SJCRH30 (cell line): ENCODE measurements around the gene TMCO6. TPM values are rescaled to one million over a fixed set of nuclear protein-coding genes. Genes with fewer than 3 reads are reported as not detected.
"Not testable (repeated sequence)": the region's sequence is repeated elsewhere in the genome, so short reads cannot be mapped to it uniquely, and the experiment has no call there.

Experiments used
- DNase-seq, 2 experiments: peaks; one replicate each; pipeline ENCODE4 v3.0.0-alpha.2; 2015 to 2020
- H3K27ac ChIP-seq: fragments of 250-450 bp; sonication (Bioruptor Pico); 2 replicates; pipeline ENCODE4 v1.5.1; 2020; ENCODE audit warnings: mild to moderate bottlenecking, moderate library complexity
- H3K27me3 ChIP-seq: fragments of 250-450 bp; sonication (Bioruptor Pico); 2 replicates; pipeline ENCODE4 v1.5.1; 2020; ENCODE audit warnings: mild to moderate bottlenecking, moderate library complexity
- H3K36me3 ChIP-seq: fragments of 250-450 bp; sonication (Bioruptor Pico); 2 replicates; pipeline ENCODE4 v1.5.1; 2020; ENCODE audit warnings: mild to moderate bottlenecking, moderate library complexity
- H3K4me1 ChIP-seq: fragments of 250-450 bp; sonication (Bioruptor Pico); 2 replicates; pipeline ENCODE4 v1.5.1; 2020; ENCODE audit warnings: mild to moderate bottlenecking, moderate library complexity
- H3K4me3 ChIP-seq: fragments of 250-450 bp; sonication (Bioruptor Pico); 2 replicates; pipeline ENCODE4 v1.5.1; 2020; ENCODE audit warnings: mild to moderate bottlenecking, moderate library complexity
- H3K9me3 ChIP-seq: fragments of 250-450 bp; sonication (Bioruptor Pico); replicated peaks from 2 replicates; pipeline ENCODE4 v1.5.1; 2020; ENCODE audit warnings: mild to moderate bottlenecking, moderate library complexity
- total RNA-seq: library from RNA; depleted of rRNA; stranded (reverse); fragments of >200 nt; shearing (Covaris generic); gene quantifications from 2 replicates; pipeline ENCODE4 v1.2.3, GENCODE V29; 2014; rRNA removed

The TMCO6 gene
- 11.1 and 11.3 TPM in 2 replicates for total RNA-seq

GRCh38 chr5:140639148-140639981, at the start of gene TMCO6:
Gene TMCO6 (plus strand): TSS chr5:140639451. CDS start chr5:140639528, 77 bp downstream.
- no peaks in the 10 kb centered on the region for H3K27me3 ChIP-seq
- H3K27ac ChIP-seq, result peak within 1 kb of the TSS; percentile 78
- H3K9me3 ChIP-seq, result no peaks in the 10 kb centered on the region
- H3K4me1 ChIP-seq, result peaks cover 4% of the 10 kb centered on the region; the same call in 1 of the 2 replicates
- H3K36me3 ChIP-seq, result peaks cover 4% of the 10 kb centered on the region; the same call in 1 of the 2 replicates
- DNase-seq, result peak; percentile 96 to 97
- peak within 1 kb of the TSS; percentile 86 for H3K4me3 ChIP-seq

- H3K27ac ChIP-seq, result no peak overlapping the region
- no peaks in the 10 kb centered on the region for H3K36me3 ChIP-seq
- no peaks in the 10 kb centered on the region for H3K4me1 ChIP-seq
- H3K27me3 ChIP-seq, result no peaks in the 10 kb centered on the region
- no peak overlapping the region for H3K4me3 ChIP-seq
- H3K9me3 ChIP-seq, result no peaks in the 10 kb centered on the region; the same call in 1 of the 2 replicates
- no peak for DNase-seq
These were observed 48.4 kb upstream of the TMCO6 start for GRCh38 chr5:140590861-140591260.

DNA sequence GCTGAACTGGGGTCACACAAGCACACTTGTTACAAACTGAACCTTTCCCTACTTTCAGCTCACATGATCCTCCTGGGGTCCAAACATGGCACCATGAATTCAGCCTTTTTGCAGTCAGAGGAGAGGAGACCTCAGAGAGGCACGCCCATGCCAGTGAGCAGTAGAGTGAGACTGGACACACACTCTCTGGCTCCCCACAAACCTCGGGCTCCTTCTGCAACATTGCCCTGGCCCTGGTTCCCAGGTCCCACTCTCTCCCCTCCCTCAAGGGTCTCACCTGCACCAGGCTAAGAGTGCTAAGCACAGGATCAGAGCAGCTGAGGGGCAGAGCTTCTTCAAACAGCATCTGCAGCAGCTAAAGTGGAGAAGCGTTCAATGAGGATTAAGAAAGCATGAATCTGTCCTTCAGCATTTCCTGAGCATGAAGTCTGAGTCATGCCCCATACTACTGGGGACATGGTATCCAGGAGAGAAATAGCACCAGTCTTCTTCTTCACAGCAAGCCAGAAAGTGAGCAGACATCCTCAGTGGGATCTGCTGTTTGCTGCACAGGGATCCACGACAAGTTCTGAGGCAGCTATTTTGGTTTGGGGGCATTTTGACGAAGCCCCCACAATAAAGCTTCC, 47.4 kb upstream of the TMCO6 start:
- H3K27ac ChIP-seq, result no peak overlapping the region
- DNase-seq, result no peak

GRCh38 chr5:140593070-140593469, 46.2 kb upstream of the TMCO6 start:
- H3K27me3 ChIP-seq, DNase-seq, H3K4me1 ChIP-seq, H3K4me3 ChIP-seq, H3K9me3 ChIP-seq, H3K36me3 ChIP-seq, H3K27ac ChIP-seq: not testable (repeated sequence)

More for the DNA sequence above, 47.4 kb upstream of the TMCO6 start:
- Histone ChIP-seq H3K9me3 (no peaks in the 10 kb centered on the region; the same call in 1 of the 2 replicates), H3K4me1 (no peaks in the 10 kb centered on the region), H3K4me3 (no peak overlapping the region), H3K27me3 (no peaks in the 10 kb centered on the region), H3K36me3 (no peaks in the 10 kb centered on the region)

GRCh38 chr5:140594169-140594568, 45.1 kb upstream of the TMCO6 start:
- Histone ChIP-seq H3K4me1 (no peaks in the 10 kb centered on the region), H3K36me3 (no peaks in the 10 kb centered on the region), H3K27ac (no peak overlapping the region), H3K9me3 (no peaks in the 10 kb centered on the region), H3K4me3 (no peak overlapping the region), H3K27me3 (no peaks in the 10 kb centered on the region)
- DNase-seq, result no peak

DNA sequence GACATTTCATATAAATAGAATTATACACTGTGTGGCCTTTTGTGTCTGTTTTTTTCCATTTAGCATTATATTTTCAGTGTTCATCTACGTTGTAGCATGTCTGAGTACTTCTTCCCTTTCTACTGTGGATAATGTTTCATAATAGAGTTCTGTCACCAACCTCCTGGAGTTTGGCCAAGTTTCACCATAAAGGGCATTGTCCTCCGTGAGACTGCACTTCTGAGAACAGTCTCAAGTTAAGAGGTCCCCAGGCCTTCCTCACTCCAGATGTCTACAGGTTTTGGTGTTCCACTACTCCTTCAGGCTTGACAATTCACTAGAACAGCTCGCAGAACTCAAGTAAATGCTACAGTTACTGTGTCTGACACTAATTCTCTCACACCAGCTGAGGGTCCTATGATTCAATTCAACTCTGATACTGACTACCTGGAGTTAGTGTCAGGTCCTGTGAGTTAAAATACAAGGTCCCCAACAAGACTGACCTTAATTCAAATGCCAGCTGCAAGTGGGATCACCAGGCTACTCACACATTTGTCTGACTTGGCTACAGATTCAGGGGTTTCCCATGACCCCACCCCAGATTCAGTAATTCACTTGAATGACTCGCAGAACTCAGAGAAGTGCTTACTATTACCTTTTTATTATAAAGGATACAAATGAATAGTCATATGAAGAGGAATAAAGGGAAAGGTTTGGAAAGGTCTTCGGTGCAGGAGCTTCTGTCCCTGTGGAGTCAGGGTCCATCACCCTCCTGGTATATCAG, 43.5 kb upstream of the TMCO6 start:
- no peak overlapping the region for H3K4me3 ChIP-seq
- peak in 1 of 2 experiments; percentile 44 for DNase-seq
- H3K36me3 ChIP-seq, result no peaks in the 10 kb centered on the region
- no peaks in the 10 kb centered on the region for H3K4me1 ChIP-seq
- H3K27ac ChIP-seq, result no peak overlapping the region
- no peaks in the 10 kb centered on the region for H3K27me3 ChIP-seq
- no peaks in the 10 kb centered on the region for H3K9me3 ChIP-seq

DNA sequence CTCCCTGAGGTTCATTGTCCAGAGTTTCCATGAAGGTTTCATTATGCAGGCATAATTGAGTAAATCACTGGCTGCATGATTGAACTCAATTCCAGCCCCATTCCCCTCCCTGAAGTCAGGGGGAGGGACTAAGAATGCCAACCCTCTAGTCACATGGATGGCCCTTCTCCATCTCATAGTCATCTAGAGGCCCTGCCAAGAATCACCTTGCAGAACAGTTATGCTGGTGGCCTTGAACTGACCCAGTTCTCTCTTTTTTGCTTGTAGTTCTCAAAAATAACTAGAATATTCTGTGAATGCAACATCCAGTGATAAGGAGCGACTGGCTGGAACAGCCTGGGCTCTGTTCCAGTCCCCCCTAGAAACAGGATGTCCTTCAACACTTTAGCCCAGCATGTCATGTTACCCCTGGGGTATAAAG, 42.9 kb upstream of the TMCO6 start:
- Histone ChIP-seq H3K4me1 (no peaks in the 10 kb centered on the region), H3K9me3 (no peaks in the 10 kb centered on the region), H3K4me3 (no peak overlapping the region), H3K27me3 (no peaks in the 10 kb centered on the region), H3K27ac (no peak overlapping the region), H3K36me3 (no peaks in the 10 kb centered on the region)
- DNase-seq, result no peak

DNA sequence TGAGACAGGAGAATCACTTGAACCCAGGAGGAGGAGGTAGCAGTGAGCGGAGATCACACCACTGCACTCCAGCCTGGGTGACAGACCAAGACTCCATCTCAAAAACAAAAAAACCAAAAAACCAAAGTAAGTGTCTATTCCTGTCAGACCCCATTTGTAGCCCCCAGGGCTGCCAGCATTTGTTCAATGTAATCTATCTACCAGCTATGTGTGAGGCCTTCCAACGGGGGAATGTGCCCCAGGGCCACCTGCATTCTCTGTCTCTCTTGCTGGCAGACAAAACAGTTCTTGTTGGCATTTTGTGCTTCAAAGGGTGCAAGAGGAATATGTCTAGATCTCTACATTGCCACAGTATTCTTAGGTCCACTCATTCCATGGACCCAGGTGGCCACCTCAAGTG, 40.4 kb upstream of the TMCO6 start:
- no peak for DNase-seq
- H3K27ac ChIP-seq, result no peak overlapping the region
- no peak overlapping the region for H3K4me3 ChIP-seq
- no peaks in the 10 kb centered on the region for H3K9me3 ChIP-seq
- H3K4me1 ChIP-seq, result no peaks in the 10 kb centered on the region
- no peaks in the 10 kb centered on the region for H3K36me3 ChIP-seq
- H3K27me3 ChIP-seq, result no peaks in the 10 kb centered on the region

- no peaks in the 10 kb centered on the region for H3K9me3 ChIP-seq
- H3K4me3 ChIP-seq, result no peak overlapping the region
- H3K4me1 ChIP-seq, result no peaks in the 10 kb centered on the region
- no peak for DNase-seq
- H3K27ac ChIP-seq, result no peak overlapping the region
- no peaks in the 10 kb centered on the region for H3K36me3 ChIP-seq
- H3K27me3 ChIP-seq, result no peaks in the 10 kb centered on the region
These were observed 39.2 kb upstream of the TMCO6 start for GRCh38 chr5:140600096-140600495.

DNA sequence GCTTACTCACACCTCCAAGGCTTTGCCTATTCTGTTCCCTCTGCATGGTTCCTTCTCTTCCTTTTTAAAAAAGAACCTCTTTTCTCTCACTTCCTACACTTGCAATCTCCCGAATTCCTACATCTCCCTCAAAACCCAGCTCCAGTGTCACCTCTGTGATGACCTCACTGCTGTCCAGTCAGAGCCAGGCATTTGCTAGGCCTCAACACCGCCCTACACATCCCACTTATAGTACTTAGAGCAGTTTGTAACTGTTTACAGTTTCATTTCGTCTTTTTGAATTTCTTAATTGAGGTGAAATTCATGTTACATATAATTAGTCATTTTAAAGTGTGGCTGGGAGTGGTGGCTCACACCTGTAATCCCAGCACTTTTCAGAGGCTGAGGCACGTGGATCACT, 37.1 kb upstream of the TMCO6 start:
- H3K27me3 ChIP-seq, result no peaks in the 10 kb centered on the region
- no peak overlapping the region for H3K27ac ChIP-seq
- H3K36me3 ChIP-seq, result no peaks in the 10 kb centered on the region
- no peaks in the 10 kb centered on the region for H3K4me1 ChIP-seq
- no peak for DNase-seq
- no peak overlapping the region for H3K4me3 ChIP-seq
- H3K9me3 ChIP-seq, result no peaks in the 10 kb centered on the region

GRCh38 chr5:140603446-140603698, 35.9 kb upstream of the TMCO6 start:
- H3K36me3 ChIP-seq, H3K4me1 ChIP-seq, H3K4me3 ChIP-seq, DNase-seq, H3K27ac ChIP-seq, H3K9me3 ChIP-seq, H3K27me3 ChIP-seq: not testable (repeated sequence)

GRCh38 chr5:140603734-140604133, 35.5 kb upstream of the TMCO6 start:
- Histone ChIP-seq H3K4me1 (no peaks in the 10 kb centered on the region; the same call in 1 of the 2 replicates), H3K27me3 (no peaks in the 10 kb centered on the region), H3K36me3 (no peaks in the 10 kb centered on the region), H3K27ac (no peak overlapping the region), H3K9me3 (no peaks in the 10 kb centered on the region), H3K4me3 (no peak overlapping the region)
- DNase-seq, result no peak

DNA sequence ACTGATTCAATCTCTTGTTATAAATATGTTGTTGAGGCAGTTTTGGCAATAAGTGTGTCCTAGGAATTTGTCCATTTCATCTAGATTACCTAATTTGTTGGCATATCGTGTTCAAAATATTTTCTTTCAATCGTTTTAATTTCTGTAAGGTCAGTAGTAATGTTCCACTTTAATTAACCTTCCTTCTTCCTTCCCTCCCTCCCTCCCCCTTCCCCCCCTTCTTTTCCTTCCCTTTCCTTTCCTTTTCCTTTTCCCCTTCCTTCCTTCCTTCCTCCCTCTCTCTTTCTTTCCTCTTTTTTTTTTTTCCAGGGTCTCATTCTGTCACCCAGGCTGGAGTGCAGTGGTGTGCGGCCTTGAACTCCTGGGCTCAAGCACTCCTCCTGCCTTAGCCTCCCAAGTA, 33.4 kb upstream of the TMCO6 start:
- Histone ChIP-seq H3K4me3 (no peak overlapping the region), H3K27me3 (no peaks in the 10 kb centered on the region), H3K27ac (no peak overlapping the region), H3K4me1 (no peaks in the 10 kb centered on the region; the same call in 1 of the 2 replicates), H3K9me3 (peaks cover 4% of the 10 kb centered on the region; the same call in 1 of the 2 replicates), H3K36me3 (no peaks in the 10 kb centered on the region)
- DNase-seq, result no peak

- Histone ChIP-seq H3K36me3 (no peaks in the 10 kb centered on the region), H3K4me3 (no peak overlapping the region), H3K27ac (no peak overlapping the region), H3K9me3 (peaks cover 12% of the 10 kb centered on the region), H3K27me3 (no peaks in the 10 kb centered on the region), H3K4me1 (no peaks in the 10 kb centered on the region; the same call in 1 of the 2 replicates)
- DNase-seq, result no peak
These were observed 32.2 kb upstream of the TMCO6 start for GRCh38 chr5:140607031-140607430.

GRCh38 chr5:140608722-140609121, 30.5 kb upstream of the TMCO6 start:
- no peaks in the 10 kb centered on the region for H3K36me3 ChIP-seq
- DNase-seq, result no peak
- H3K27me3 ChIP-seq, result no peaks in the 10 kb centered on the region
- H3K4me3 ChIP-seq, result no peak overlapping the region
- H3K9me3 ChIP-seq, result peaks cover 12% of the 10 kb centered on the region
- H3K4me1 ChIP-seq, result no peaks in the 10 kb centered on the region; the same call in 1 of the 2 replicates
- H3K27ac ChIP-seq, result no peak overlapping the region
